NCI-H446 (cell line): ENCODE data around the gene CPAMD8.
"Not testable (repeated sequence)": the region's sequence is repeated elsewhere in the genome, so short reads cannot be mapped to it uniquely, and the experiment has no call there.

Experiments
- DNase-seq, 2 experiments: peaks; one replicate each; lab custom pipeline; 2025; lab: John Stamatoyannopoulos, UW

The CPAMD8 gene

DNA sequence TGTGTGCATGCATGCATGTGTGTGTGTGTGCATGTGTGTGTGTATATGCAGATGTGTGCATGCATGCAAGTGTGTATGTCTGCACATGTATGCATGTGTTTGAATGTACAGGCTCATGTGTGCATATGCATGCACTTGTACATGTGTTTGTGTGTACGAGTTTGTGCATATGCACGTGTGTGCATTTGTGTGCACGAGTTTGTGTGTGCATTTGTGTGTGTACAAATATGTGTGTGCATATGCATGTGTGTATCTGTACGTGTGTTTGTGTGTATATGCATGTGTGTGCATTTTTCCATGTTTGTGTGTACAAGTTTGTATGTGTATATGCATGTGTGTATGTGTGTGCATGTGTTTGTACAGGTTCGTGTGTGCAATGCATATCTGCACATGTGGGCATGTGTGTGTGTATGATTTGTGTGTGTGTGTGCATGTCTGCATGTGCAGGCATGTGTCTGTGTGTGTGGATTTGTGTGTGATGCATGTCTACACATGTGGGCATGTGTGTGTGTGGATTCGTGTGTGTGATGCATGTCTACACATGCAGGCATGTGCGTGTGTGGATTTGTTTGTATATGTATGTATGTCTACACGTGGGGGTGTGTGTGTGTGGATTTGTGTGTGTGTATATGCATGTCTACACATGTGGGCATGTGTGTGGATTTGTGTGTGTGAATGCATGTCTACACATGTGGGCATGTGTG is 80.7 kb downstream of the CPAMD8 start:
- DNase-seq = no peak

DNA sequence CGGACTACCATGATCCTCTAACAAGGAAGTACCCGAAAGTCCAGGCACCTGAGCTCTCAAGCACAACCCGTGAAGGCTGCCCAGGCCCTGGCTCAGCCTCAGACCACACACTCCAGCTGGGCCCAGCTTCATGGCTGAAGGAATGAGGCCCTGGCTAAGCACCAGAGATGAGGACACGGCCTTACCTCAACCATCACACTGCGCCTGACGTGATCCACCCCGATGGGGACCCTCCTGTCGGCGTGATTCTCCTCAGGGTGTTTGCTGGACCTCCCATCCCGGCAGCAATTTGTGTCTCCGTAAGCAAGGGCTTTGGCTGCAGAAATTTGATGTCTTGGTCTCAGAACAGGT is 81.3 kb downstream of the CPAMD8 start:
- no peak for DNase-seq

DNA sequence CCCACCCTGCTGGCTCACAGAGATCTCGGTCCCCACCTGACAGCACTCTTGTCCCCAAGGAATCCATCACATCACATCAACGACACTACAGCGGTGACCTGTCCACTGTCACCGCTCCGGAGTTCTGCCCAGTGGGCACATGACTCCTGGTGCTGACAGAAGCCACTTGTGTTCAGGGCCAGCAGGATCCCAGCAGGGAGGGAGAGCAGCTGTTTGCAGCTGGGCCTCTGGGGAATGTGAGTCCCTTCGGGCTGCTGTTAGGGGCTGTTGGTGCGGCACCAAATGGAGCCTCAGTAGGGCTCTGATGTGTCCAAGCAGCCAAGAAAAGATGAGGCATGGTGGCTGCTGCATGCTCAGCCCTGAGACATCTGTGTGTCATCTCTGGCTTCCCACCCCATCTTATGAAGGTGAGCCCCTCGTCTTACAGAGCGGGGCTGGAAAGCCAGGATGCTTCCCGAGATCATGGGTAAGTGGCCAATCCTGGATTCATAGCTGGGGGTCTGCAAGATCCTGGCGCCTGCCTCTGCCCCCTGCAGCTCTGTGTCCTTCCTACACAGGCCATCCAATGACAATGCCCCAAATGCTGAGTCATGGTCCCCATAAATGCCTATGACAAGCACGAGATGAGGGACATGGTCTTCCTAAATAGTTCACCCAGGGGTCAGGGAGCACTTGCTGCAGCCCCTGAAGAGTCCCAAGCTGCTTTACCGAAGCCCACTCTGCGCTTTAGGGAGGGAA is 81.8 kb downstream of the CPAMD8 start:
- no peak for DNase-seq

DNA sequence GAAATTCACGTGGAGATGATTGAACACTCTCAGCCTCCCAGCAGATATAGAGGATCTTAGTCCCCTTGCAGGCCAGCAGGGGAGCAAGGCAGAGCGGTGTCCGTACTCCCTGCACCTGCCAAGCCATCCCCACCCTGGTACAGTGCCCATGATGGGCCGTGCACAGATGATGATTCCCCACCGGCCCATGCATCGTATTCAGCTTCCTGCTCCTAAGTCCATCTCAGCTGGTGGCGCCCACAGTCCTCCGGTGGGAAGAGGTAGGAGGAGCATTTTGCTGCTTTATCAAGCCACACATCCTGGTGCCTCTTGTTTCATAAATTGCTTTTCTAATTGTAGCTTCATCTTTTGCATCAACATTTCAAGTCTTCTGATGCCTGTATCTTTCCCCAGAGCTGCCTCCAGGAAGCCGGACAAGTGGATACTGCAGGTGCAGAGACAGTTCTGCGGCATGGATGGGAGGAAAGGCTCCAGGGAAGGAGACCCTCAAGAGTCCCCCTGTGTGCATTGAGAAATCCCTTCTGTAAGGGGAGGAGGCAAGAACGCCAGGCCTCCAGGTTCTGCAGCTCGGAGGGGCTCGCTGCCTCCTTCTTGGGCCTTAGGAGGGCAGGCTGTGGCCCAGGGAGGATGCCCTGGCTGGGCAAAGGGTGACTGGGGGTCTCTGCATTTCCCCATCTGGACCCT is 82.5 kb downstream of the CPAMD8 start:
- DNase-seq = no peak

- not testable (repeated sequence) for DNase-seq
These were observed 83.5 kb downstream of the CPAMD8 start for GRCh38 chr19:16943090-16943489.

- DNase-seq = no peak
These were observed 84.0 kb downstream of the CPAMD8 start for GRCh38 chr19:16942583-16942982.

- DNase-seq = no peak
These were observed 86.0 kb downstream of the CPAMD8 start for GRCh38 chr19:16940626-16941025.

GRCh38 chr19:16940063-16940462 is 86.5 kb downstream of the CPAMD8 start:
- not testable (repeated sequence) for DNase-seq

DNA sequence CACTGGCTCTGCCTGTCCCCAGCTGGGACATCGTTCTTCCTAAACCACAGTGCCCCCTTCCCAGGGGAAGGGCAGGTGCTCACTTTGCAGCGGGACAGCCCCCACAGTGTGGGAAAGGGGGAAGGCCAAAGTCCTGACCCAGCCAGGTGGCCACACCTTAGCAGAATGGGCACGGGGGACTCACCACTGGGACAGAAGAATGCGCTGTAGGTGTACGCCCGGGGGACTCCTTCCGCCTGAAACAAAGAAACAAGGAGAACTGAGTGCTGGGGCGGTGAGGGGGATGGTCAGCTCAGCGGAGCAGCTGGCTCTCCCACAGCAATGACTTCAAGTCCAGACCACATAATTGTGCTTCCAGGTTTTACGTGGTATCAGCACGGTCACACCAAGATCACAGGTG is 88.4 kb downstream of the CPAMD8 start:
- DNase-seq = no peak

GRCh38 chr19:16937796-16938195 is 88.8 kb downstream of the CPAMD8 start:
- not testable (repeated sequence) for DNase-seq

DNA sequence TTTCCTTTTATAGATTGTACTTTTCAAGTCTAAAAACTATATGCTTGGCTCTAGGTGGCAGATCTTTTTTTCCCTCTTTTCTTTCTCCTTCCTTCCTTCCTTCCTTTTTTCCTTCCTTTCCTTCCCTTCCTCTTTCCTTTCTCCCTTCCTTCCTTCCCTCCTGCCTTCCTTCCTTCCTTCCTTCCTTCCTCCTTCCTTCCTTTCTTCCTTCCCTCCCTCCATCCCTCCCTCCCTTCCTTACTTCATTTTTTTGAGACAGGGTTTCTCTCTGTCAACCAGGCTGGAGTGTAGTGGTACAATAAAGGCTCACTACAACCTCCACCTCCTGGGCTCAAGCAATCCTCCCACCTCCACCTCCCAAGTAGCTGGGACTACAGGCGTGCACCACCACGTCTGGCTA is 89.7 kb downstream of the CPAMD8 start:
- DNase-seq = no peak

GRCh38 chr19:16934489-16934888 is 92.1 kb downstream of the CPAMD8 start:
- no peak for DNase-seq

GRCh38 chr19:16931306-16931705 is 95.3 kb downstream of the CPAMD8 start:
- no peak for DNase-seq

DNA sequence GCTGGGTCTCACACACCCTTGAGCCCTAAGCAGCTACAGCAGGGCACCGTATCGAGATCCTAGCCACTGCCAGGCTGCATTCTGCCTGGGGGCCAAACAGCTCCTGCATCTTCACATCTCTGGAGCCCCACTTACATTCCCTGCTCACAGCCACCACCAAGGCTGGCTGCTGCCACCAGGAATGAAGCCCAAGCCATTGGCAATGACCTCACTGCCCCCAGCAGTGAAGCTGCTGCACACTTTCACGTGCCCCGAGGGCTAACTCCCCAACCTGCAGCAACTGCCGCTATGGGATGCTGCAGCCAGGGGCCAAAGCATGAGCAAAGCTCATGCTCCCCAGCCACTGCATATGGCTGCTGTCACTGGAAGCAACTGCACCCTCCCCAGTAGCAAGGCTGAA is 95.9 kb downstream of the CPAMD8 start:
- no peak for DNase-seq

DNA sequence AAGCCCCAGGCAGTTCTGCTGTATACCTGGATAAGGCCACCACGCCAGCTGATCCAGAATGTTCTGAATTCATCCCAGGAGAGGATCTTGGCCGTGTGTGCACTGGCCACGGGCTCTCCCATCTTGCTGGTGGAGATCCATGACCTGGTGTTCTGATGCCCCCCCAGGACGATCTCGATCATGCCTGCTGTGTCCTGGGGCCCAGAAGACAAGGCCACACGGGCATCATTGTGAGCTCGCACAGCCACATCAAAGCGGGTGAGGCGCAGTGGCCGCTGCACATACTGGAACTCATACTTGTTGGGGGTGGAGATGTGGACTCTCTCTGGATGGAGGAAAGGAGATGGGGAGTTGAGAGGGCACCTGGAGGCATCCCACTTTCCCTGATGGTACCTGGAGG is 97.7 kb downstream of the CPAMD8 start:
- DNase-seq = no peak

GRCh38 chr19:16928351-16928750 is 98.3 kb downstream of the CPAMD8 start:
- DNase-seq = no peak

- no peak for DNase-seq
These were observed 98.7 kb downstream of the CPAMD8 start for GRCh38 chr19:16927883-16928282.

DNA sequence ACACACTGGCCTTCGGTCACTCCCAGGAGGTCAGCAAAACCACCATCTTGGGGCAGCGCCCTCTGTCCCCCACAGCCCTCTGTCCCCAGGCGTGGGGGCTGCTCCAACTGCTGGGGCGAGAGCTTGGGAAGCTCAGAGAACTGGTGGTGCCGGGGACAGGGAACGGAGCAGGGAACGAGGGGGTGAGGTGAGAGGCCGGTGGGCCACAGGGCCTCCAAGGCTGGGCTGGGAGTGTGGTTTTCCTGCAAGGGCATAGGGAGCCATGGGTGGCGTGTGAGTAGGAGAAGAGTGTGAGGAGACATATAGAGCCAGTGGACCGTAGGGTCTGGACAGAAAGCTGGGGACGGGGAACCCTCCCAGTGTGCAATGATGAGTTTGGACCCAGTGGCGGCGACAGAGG is 103.7 kb downstream of the CPAMD8 start:
- DNase-seq = no peak

DNA sequence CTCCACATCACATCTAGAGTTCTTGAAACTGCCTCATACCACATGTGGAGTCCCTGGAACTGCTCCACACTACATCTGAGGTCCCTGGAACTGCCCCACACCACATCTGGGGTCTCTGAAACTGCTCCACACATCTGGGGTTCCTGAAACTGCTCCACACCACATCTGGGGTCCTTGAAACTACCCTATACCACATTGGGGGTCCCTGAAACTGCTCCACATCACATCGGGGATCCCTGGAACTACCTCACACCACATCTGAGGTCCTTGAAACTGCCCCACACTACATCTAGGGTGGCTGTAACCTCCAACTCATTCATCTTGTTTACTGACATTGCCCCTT is 104.0 kb downstream of the CPAMD8 start:
- no peak for DNase-seq

DNA sequence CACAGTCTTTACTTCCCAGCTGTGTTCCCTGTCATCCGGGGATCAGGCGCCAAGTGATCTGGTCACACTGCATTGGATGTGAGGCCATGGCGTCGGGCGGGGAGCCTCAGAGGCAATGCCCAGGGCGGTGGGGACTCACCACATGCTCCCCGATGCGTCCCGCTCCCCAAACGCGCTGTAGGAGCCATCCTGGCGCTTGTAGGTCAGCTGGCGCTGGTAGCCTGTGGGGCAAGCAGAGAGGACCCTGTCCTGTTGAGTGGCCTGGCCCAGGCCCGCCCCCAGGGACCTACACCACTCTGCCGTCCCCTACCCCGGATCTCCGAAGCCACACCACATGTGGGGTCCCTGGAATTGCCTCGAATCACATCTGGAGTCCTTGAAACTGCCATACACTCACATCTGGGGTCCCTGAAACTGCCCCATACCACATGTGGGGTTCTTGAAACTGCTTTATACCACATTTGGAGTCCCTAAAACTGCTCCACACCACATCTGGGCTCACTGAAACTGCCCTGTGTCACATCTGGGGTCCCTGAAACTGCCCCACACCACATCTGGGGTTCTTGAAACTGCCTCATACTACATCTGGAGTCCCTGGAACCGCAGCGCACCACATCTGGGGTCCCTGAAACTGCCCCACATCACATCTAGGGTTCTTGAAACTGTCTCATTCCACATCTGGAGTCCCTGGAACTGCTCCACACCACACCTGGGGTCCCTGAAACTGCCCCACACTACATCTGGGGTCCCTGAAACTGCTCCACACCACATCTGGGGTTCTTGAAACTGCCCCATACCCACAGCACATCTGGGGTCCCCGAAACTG is 104.6 kb downstream of the CPAMD8 start:
- no peak for DNase-seq

DNA sequence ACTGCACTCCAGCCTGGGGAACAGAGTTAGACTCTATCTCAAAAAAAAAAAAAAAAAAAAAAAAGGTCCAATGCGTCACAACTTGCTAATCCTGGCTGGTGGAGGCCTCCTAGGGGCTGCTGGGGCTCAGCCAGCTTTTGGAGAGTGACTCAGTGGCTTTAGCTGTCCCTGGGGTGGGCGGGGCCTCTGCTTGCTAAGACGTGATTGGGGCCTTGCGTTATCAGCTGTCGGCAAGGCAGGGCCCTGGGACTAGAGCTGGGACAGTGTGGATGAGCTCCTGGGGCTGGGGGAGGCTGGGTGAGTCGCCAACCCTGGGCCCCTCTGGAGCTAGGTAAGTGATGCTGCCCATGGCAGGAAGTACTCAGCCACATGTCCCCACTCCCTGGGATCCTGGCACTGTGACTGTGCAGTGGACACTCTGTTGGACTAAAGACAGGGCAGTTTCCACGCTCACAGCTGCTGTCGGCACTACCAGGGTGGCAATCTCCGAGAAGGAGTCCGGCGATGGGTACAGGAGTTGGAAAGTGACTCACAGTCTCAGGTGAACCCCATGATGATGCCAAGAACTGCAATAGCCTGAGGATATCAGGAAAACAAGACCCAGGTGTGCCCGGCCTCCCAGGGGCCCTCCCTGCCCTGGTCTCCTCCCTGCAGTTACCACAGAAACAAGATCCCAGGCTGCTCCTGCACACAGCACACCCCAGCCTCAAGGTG is 105.6 kb downstream of the CPAMD8 start:
- no peak for DNase-seq

- DNase-seq = no peak
These were observed 107.1 kb downstream of the CPAMD8 start for GRCh38 chr19:16919496-16919895.
